B cell (primary cell): Measurements from ENCODE around the gene TES. TPM values are rescaled to one million over a fixed set of nuclear protein-coding genes. Genes with fewer than 3 reads are reported as not detected.

Experiments used
- ATAC-seq: fragments of 200-7000 bp; cut with Tn5 transposase; one replicate; pipeline ENCODE4 v1.10.0; 2021; ENCODE audit warnings: low read depth, mild to moderate bottlenecking, moderate number of reproducible peaks, moderate library complexity
- CTCF ChIA-PET: fragments of 350-600 bp; sonication (Branson Sonifier 250); formaldehyde crosslinking; loops from one replicate; lab custom pipeline; 2021; ENCODE audit warnings: antibody characterized with exemption, inconsistent platforms; lab: Charles Lee
- POLR2A ChIA-PET: fragments of 350-600 bp; sonication (Branson Sonifier 250); formaldehyde crosslinking; loops from one replicate; lab custom pipeline; 2021; ENCODE audit warnings: antibody characterized with exemption; lab: Charles Lee
- DNase-seq: peaks from one replicate; pipeline ENCODE4 v3.0.0; 2013
- H2AFZ ChIP-seq: 2 replicates; pipeline ENCODE4 v1.6.1; 2012; ENCODE audit warnings: mild to moderate bottlenecking, low read depth, low read length; ENCODE audit not compliant: insufficient read depth, poor library complexity, severe bottlenecking
- H3K27ac ChIP-seq, 2 donors: 1 replicate in 1 of 2; 2 replicates in 1 of 2; pipeline ENCODE4 v1.5.1; 2012 to 2013; ENCODE audit warnings: low read length in 2 of 2, mild to moderate bottlenecking in 2 of 2, moderate library complexity in 1 of 2
- H3K27me3 ChIP-seq, 4 experiments: fragments of 200-600 bp in 1 of 4; sonication (generic) in 1 of 4; replicated peaks in 1 of 4; 1 replicate in 2 of 4; 2 replicates in 2 of 4; pipeline versions ENCODE4 v1.6.1 to v1.7.0; 2013 to 2016; ENCODE audit warnings: low read length in 3 of 4, mild to moderate bottlenecking in 2 of 4, mixed read lengths in 1 of 4, moderate library complexity in 1 of 4; ENCODE audit not compliant: insufficient read depth in 4 of 4, control insufficient read depth in 3 of 4; ENCODE audit errors: control extremely low read depth in 1 of 4
- H3K36me3 ChIP-seq, 2 experiments: replicated peaks in 1 of 2; 1 replicate in 1 of 2; 2 replicates in 1 of 2; pipeline versions ENCODE4 v1.6.1 to v1.7.1; 2013; ENCODE audit warnings: low read length in 1 of 2; ENCODE audit not compliant: insufficient read depth in 2 of 2, control insufficient read depth in 1 of 2; ENCODE audit errors: control extremely low read depth in 1 of 2, extremely low read depth in 1 of 2
- H3K4me1 ChIP-seq, 2 donors: fragments of 200-600 bp in 1 of 2; sonication (generic) in 1 of 2; 1 replicate in 1 of 2; 2 replicates in 1 of 2; pipeline versions ENCODE4 v1.5.1 to v1.6.1; 2013 to 2017; ENCODE audit warnings: low read length in 2 of 2; ENCODE audit not compliant: control insufficient read depth in 2 of 2, insufficient read depth in 2 of 2
- H3K4me2 ChIP-seq: replicated peaks from 2 replicates; pipeline ENCODE3; 2012; ENCODE audit warnings: mild to moderate bottlenecking, low read depth, low read length; ENCODE audit not compliant: poor library complexity, severe bottlenecking
- H3K4me3 ChIP-seq, 5 experiments: fragments of 200-600 bp in 1 of 5; sonication (generic) in 1 of 5; 1 replicate in 3 of 5; 2 replicates in 2 of 5; pipeline versions ENCODE4 v1.5.1 to v1.7.0; 2011 to 2016; ENCODE audit warnings: low read length in 4 of 5, mild to moderate bottlenecking in 4 of 5, low read depth in 2 of 5, control low read depth in 1 of 5, moderate library complexity in 1 of 5; ENCODE audit not compliant: insufficient read depth in 1 of 5; ENCODE audit errors: control extremely low read depth in 1 of 5, extremely low read depth in 1 of 5
- H3K79me2 ChIP-seq: fragments of 200-600 bp; sonication (generic); one replicate; pipeline ENCODE4 v1.6.0; 2016; ENCODE audit warnings: low read length; ENCODE audit not compliant: control insufficient read depth, insufficient read depth
- H3K9ac ChIP-seq: fragments of 200-600 bp; sonication (generic); 2 replicates; pipeline ENCODE4 v1.6.1; 2017; ENCODE audit warnings: mild to moderate bottlenecking, low read length, moderate library complexity
- H3K9me3 ChIP-seq, 3 donors: one replicate each; pipeline versions ENCODE4 v1.6.1 to v1.7.1; 2013; ENCODE audit warnings: low read length in 2 of 3; ENCODE audit not compliant: control insufficient read depth in 2 of 3, insufficient read depth in 1 of 3; ENCODE audit errors: control extremely low read depth in 1 of 3
- H4K20me1 ChIP-seq: 2 replicates; pipeline ENCODE4 v1.6.0; 2012; ENCODE audit warnings: mild to moderate bottlenecking, low read length; ENCODE audit not compliant: insufficient read depth, control insufficient read depth, poor library complexity, severe bottlenecking
- H3K27ac Mint-ChIP-seq: one replicate; pipeline ENCODE4 v1.8.0; 2021; ENCODE audit warnings: mixed read lengths
- H3K27me3 Mint-ChIP-seq: one replicate; pipeline ENCODE4 v1.8.0; 2021; ENCODE audit warnings: mixed read lengths
- H3K4me1 Mint-ChIP-seq: one replicate; pipeline ENCODE4 v1.8.0; 2021; ENCODE audit warnings: mixed read lengths
- H3K4me3 Mint-ChIP-seq: one replicate; pipeline ENCODE4 v1.8.0; 2021; ENCODE audit warnings: mixed read lengths
- H3K9me3 Mint-ChIP-seq: one replicate; pipeline ENCODE4 v1.8.0; 2022; ENCODE audit warnings: mixed read lengths; ENCODE audit not compliant: insufficient read depth
- EZH2 ChIP-seq: IDR thresholded peaks from 2 replicates; pipeline ENCODE4 v1.6.1; 2012; ENCODE audit warnings: borderline replicate concordance, low read depth, mild to moderate bottlenecking, moderate library complexity, low read length; ENCODE audit not compliant: insufficient read depth, poor library complexity, severe bottlenecking
- WGBS: methylation state at CpG from one replicate; pipeline ENCODE4 v1.1.5; 2013; ENCODE audit warnings: missing lambda C conversion rate; ENCODE audit not compliant: insufficient coverage; 5-methylcytosine and 5-hydroxymethylcytosine counted together
- intact Hi-C: fragments of 100-400 bp; cut with micrococcal nuclease; formaldehyde crosslinking; loops from one replicate; pipeline ENCODE4 v1.10.0; 2022
- polyA plus RNA-seq: library from polyadenylated mRNA; depleted of rRNA; stranded (reverse); fragments of >200 nt; gene quantifications from 2 replicates; pipeline ENCODE4 v1.2.3, GENCODE V29; 2012
- total RNA-seq, 2 donors: library from RNA; stranded (reverse); fragments of 120-200 nt in 1 of 2; gene quantifications; 1 replicate in 1 of 2; 2 replicates in 1 of 2; pipeline versions ENCODE4 v1.2.3 to v1.2.4, GENCODE V29; 2013 to 2022
- TF ChIP-seq, protein P1 (sequence below): fragments of 200-600 bp; IDR thresholded peaks from one replicate; pipeline ENCODE4 v1.8.0; 2022; ENCODE audit warnings: antibody characterized with exemption, mild to moderate bottlenecking

Gene TES
- total and polyA plus RNA-seq, 2 donors (not counting 1 experiment from before 2014, with no cell fraction given) = 55.3 to 62.5 TPM

GRCh38 chr7:116298055-116298454, 87.7 kb downstream of the TES start:
- Mint-ChIP-seq H3K4me3 (no peak overlapping the region), H3K4me1 (no peaks in the 10 kb centered on the region), H3K9me3 (peaks cover 3% of the 10 kb centered on the region), H3K27me3 (peaks cover 14% of the 10 kb centered on the region), H3K27ac (no peak overlapping the region)
- Histone ChIP-seq H3K27ac (no peak overlapping the region), H3K9ac (no peak overlapping the region), H3K36me3 (no peaks in the 10 kb centered on the region), H3K4me1 (no peaks in the 10 kb centered on the region), H4K20me1 (no peaks in the 10 kb centered on the region), H3K79me2 (no peaks in the 10 kb centered on the region), H3K4me3 (no peak overlapping the region), H2AFZ (no peak overlapping the region), H3K4me2 (no peak overlapping the region), H3K27me3 (peaks cover 0 to 4% (median 0%) of the 10 kb centered on the region in 4 experiments), H3K9me3 (no peaks in the 10 kb centered on the region)
- DNase-seq (no peak), ATAC-seq (no peak)
- WGBS = no CpG with 5 or more reads among the region's 1 CpG
- ChIA-PET CTCF (no interaction called here), POLR2A (no interaction called here)
- intact Hi-C loops = no loop called here
- no peak for TF ChIP-seq EZH2
- TF ChIP-seq, protein P1, sequence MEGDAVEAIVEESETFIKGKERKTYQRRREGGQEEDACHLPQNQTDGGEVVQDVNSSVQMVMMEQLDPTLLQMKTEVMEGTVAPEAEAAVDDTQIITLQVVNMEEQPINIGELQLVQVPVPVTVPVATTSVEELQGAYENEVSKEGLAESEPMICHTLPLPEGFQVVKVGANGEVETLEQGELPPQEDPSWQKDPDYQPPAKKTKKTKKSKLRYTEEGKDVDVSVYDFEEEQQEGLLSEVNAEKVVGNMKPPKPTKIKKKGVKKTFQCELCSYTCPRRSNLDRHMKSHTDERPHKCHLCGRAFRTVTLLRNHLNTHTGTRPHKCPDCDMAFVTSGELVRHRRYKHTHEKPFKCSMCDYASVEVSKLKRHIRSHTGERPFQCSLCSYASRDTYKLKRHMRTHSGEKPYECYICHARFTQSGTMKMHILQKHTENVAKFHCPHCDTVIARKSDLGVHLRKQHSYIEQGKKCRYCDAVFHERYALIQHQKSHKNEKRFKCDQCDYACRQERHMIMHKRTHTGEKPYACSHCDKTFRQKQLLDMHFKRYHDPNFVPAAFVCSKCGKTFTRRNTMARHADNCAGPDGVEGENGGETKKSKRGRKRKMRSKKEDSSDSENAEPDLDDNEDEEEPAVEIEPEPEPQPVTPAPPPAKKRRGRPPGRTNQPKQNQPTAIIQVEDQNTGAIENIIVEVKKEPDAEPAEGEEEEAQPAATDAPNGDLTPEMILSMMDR = no peak

DNA sequence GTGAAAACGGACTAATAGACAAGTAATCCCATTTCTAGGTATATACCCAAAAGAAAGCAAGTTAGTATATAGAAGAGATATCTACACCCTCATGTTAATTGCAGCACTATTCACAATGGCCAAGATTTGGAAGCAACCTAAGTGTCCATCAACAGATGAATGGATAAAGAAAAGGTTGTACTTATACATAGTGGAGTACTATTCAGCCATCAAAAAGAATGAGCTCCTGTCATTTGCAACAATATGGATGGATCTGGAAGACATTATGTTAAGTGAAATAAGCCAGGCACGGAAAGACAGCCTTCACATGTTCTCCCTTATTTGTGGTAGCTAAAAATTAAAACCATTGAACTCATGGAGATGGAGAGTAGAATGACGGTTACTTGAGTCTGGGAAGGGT, 88.2 kb downstream of the TES start:
- no peak overlapping the region for H3K27ac ChIP-seq
- Mint-ChIP-seq H3K9me3 (peaks cover 3% of the 10 kb centered on the region), H3K4me3 (no peak overlapping the region), H3K27me3 (peaks cover 12% of the 10 kb centered on the region), H3K4me1 (no peaks in the 10 kb centered on the region), H3K27ac (no peak overlapping the region)
- H3K79me2 ChIP-seq = no peaks in the 10 kb centered on the region
- no peaks in the 10 kb centered on the region for H4K20me1 ChIP-seq
- intact Hi-C loops = no loop called here
- no peaks in the 10 kb centered on the region for H3K4me1 ChIP-seq
- no peak for DNase-seq
- no peaks in the 10 kb centered on the region for H3K9me3 ChIP-seq
- no peak overlapping the region for H3K4me2 ChIP-seq
- no peak for ATAC-seq
- H3K36me3 ChIP-seq = no peaks in the 10 kb centered on the region
- H3K27me3 ChIP-seq = peaks cover 0 to 4% (median 0%) of the 10 kb centered on the region in 4 experiments
- TF ChIP-seq, protein P1 = no peak
- no peak for TF ChIP-seq EZH2
- H3K4me3 ChIP-seq = no peak overlapping the region
- H3K9ac ChIP-seq = no peak overlapping the region
- ChIA-PET POLR2A (no interaction called here), CTCF (no interaction called here)
- no CpG with 5 or more reads among the region's 3 CpGs for WGBS
- H2AFZ ChIP-seq = no peak overlapping the region
